Measurements from ENCODE around the gene ARL6IP1.

DNA sequence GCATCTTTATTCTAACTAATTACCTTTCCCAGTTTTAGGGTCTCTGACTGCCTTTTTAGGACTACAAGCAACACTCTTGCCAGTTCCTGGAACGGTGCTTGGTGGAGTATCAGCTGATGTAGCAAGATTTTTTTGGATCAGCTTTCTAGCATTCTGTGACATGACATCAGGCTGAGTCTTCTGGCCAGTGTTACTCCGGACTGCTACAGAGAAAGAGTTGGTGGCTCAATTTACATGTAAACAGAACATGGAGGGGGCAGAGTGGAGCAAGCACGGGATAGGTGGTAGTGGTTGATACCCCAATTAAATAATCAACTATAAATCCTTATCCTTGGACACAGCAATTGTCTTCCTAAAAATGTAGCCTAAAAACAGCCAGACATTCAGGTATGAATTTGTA is 10.6 kb upstream of the ARL6IP1 start:
- TF ChIP-seq CTCF (IDR thresholded peaks at IDR 0.05) (no peak), POLR2A (IDR thresholded peaks at IDR 0.05) (no peak), EP300 (IDR thresholded peaks at IDR 0.05) (no peak)
